NCI-H526 treated with DMSO at 0.1 percent for 48 hours (cell line): ENCODE data around the gene SLIT3.

ENCODE experiments used
- DNase-seq: peaks from one replicate; lab custom pipeline; 2025; lab: John Stamatoyannopoulos, UW

The SLIT3 gene

DNA sequence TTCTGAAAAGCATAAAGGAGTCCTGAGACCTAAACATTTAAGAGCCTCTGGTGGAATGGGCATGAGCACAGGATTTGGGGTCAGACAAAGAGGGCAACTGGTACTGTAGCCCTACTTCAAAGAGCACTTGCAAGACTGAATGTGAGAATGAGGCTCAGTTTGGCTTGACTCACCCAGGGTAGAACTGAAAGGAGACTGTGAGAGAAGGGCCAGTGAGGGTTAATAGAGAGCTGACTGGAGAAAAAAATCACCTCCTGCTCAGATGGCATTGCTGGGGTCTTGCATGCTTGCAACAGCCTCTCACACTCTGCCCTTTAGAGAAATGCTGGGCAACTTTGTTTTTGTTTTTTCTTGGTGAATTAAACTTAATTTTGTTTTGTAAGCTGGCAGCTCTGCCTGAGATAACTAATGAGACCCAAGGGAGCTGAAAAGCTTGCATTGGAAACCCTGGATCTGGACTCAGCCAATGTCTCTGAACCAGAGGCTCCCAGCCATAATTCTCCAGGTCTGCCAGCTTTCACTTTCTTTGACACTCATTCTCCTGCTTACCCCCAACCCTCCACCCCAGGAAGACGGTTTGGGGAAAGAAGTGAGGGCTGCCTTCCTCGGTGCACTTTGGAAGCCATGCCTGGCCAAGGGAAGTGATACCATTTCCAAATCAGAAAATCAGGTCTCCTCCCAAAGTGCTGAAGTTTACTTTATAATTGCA lies 560.7 kb downstream of the SLIT3 start:
- no peak for DNase-seq

GRCh38 chr5:168737066-168737465 lies 563.9 kb downstream of the SLIT3 start:
- DNase-seq, result no peak

GRCh38 chr5:168736281-168736831 lies 564.6 kb downstream of the SLIT3 start:
- no peak for DNase-seq

GRCh38 chr5:168734620-168735300 lies 566.2 kb downstream of the SLIT3 start:
- no peak for DNase-seq

DNA sequence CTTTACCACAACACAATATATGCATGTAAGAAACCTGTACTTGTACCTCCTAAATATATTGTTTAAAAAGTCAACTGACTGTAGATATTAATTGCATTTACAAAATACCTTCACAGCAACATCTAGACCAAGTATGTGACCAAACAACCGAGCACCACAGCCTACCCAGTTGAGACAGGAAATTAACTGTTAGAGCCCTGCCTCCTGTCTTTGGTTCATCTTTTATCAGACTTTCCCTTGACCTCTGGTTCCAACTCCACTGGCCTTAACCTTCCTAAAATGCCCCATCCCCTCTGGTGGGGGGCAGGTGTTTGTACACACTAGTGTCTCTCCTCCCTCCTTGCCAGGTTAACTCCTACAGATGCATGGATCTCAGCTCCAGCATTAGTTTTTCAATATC lies 566.8 kb downstream of the SLIT3 start:
- no peak for DNase-seq

DNA sequence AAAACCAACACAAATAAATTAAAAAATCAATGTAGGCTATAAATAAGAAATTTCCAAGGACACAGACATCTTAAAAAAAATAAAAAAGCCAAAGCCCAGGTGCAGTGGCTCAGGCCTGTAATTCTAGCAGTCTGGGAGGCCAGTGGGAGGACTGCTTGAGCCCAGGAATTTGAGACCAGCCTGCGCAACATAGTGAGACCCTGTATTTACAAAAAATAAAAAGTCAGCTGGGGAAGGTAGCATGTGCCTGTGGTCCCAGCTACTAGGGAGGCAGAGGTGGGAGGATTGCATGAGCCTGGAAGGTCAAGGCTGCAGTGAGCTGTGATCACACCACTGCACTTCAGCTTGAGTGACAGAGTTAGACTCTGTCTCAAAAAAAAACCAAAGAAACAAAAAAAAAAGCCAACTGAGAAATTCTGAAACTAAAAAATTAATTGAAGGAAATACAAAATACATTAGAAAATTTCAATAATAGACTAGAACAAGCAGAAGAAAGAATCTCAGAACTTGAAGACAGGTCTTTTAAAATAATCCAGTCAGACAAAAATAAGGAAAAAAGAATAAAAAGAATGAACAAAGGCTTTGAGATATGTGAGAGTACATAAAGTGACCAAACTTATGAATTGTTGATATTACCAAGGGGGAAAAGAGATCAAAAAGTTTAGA lies 572.3 kb downstream of the SLIT3 start:
- DNase-seq, result no peak

DNA sequence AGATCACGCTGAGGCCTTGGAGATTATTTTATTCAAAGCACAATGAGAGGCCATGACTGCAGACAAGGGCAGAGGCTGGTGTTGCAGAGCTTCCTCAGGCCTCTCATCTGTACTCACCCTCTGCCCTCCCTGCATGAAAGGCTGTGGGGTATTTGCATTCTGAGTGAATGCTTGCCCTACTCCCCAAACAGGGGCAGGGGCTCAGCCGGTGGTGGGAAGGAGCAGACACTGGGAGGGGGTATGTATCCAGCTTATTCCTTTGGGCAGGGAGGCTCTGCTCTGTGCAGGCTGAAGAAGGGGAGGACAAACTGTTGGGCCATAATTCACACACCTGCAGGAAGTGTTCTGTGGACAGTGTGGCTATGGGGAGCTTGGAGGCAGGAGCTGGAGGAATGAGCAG lies 573.4 kb downstream of the SLIT3 start:
- DNase-seq, result no peak

- DNase-seq, result no peak
Observed at GRCh38 chr5:168726342-168726741, 574.6 kb downstream of the SLIT3 start.

GRCh38 chr5:168724227-168724626 lies 576.7 kb downstream of the SLIT3 start:
- no peak for DNase-seq

DNA sequence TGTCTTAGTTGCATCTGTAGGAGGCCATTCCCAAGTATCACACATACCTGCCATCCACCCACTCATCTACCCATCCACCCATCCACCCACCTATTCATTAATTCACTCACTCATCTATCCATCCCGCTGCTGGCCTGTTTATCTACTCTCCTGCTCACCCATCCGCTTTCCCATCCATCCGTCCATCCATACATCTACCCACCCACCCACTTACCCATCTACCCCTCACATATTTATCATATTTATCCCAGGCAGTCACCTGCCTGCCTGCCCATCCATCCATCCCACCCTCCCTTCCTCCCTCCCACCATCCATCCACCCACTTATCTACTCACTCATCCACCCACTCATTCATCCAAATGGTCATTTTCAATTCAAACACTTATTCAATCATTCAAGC lies 577.9 kb downstream of the SLIT3 start:
- DNase-seq, result no peak

DNA sequence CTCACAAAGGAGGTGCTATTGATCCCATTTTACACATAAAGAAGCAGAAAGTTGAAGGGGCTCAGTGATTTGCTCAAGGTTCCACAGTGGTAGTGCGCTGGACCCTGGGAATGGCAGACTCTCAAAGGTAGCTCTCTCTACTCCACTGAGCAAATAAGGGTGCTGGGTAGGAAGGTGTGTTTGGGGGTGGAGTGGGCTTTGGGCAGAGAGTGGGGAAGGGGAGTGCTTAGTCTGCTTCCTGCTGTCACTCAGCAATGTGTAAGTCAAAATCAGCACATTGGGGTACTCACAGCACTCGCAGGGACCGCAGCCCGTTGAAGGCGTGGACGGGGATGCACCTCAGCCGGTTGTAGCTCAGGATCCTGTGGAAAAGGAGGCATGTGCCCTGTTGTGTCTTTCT lies 579.0 kb downstream of the SLIT3 start:
- DNase-seq, result no peak

DNA sequence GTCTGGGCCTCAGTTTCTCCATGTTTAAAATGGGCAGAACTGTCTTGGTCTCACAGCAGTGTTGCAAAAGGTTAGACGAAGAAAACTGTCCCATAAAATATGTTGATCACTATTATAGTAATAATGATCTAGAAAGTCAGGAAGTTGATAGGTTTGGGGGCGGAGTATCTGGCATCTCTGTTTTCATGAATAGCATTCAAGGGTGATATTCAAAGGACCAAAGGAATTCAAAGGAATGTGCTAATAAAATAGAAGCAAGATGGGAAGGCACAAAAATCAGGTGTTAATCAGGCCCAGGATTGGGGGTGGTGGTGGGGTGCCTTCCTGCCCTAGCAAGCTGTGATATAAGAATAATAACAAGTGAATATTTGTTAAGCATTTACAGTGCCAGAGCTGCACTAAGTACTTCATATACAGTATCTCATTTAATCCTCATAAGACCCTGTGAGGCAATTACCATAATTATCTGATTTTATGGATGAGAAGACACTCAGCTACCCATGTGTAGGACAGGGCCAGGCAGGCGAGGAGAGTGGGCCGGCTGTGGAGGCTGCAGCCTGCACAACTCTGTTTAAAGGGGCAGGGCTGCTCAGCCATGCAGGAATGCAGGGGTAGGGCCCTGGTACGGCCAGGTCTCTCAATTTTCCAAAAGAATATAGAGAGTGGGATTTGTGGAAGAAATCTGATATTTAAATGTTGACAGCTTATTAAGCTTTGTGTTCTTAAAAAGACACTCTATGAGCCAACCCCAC lies 579.8 kb downstream of the SLIT3 start:
- no peak for DNase-seq

- DNase-seq, result no peak
Observed at GRCh38 chr5:168720575-168720974, 580.4 kb downstream of the SLIT3 start.

GRCh38 chr5:168714046-168714445 lies 586.9 kb downstream of the SLIT3 start:
- DNase-seq, result no peak

DNA sequence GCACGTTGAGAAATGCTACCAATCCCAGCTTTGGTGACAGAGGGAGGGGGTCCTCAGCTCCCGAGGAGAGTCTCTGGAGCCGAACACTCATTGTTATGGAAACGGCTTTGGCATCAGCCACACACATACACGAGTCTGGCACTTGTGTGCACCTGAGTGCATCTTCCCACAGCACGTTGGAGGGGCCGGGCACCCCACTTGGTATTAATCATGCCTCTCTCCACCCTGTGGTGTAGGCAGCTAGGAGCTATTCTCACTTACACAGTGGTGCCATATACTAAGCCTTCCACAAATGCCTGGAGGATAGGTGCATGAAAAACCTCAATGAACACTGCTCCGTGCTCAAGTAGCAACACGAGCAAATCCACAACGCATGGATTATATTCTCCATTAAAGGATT lies 587.9 kb downstream of the SLIT3 start:
- DNase-seq, result no peak

DNA sequence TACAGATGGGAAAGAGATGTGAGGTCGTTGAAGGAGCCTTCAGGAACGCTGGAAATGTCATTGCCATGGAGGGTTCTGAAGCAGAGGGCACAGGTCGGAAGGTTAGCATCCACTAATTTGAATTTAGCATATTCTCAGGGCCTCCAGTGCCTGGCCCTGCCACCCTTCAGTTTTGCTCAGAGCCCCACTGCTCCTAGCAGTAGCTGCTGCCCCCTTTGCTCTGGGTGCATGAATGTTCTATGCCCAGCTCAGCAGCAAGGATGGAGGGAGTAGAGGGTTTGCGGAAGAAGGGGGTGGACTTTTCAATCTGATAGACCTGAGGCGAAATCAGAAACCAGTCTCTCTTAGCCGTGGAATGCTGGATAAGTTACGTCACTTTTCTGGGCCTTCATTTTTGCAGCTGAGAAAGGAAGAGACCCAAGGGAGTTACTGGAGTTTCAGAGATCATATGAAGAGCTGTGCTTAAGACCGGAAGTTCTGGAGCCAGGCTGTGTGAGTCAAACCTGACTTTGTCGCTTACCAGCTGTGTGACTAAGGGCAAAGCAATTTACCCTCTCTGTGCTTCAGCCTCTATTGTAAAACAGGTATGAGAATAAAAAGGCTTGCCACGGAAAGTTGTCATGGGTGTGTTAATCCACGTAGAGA lies 588.5 kb downstream of the SLIT3 start:
- no peak for DNase-seq

- DNase-seq, result no peak
Observed at GRCh38 chr5:168710706-168711105, 590.2 kb downstream of the SLIT3 start.

- DNase-seq, result no peak
Observed at GRCh38 chr5:168707716-168708695, 592.9 kb downstream of the SLIT3 start.

DNA sequence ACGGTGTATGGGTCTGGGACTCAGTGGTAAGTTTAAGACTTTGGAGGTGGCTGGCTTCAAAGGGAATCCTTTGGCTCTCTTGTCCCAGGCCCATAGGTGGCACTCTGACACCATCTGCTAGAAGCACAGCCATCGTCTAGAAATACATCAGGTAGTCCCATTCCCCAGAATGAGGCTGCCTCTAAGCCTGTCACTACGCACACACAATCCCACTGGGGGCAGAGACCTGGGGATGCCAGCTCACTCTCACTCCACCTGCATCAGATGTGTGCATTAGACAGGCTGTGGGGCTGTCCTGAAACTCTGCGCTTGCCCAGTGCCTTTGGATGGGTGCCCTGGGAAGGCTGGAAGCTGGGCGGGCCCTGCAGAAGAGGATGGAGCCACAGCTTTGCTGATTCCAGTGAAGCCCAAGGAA lies 594.3 kb downstream of the SLIT3 start:
- no peak for DNase-seq

- DNase-seq, result no peak
Observed at GRCh38 chr5:168705321-168705720, 595.6 kb downstream of the SLIT3 start.

DNA sequence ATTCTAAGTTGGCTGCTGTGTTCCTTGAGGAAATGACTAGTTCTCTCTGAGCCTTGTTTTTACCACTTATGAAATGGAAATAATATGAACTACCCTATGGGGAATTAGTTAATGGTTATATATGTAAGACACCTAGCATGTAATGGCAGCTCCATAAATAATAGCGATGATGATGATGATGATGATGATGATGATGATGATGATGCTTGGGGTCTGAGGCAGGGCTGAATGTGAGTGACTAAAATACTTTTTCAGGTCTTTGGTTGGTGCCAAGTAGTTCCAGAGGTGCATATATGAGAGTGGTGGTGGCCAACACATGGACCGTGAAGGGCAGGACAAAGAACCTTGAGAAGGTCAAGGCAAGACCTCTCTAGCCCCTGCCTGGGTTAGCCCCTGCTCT lies 598.4 kb downstream of the SLIT3 start:
- no peak for DNase-seq
